PC-3 (cell line): ENCODE data around the gene NUP93. TPM values are rescaled to one million over a fixed set of nuclear protein-coding genes. Genes with fewer than 3 reads are reported as not detected.

Experiments
- ATAC-seq: fragments of 200-7000 bp; cut with Tn5 transposase; 2 replicates; pipeline ENCODE4 v1.9.1; 2020; ENCODE audit warnings: mild to moderate bottlenecking, moderate library complexity
- BruUV-seq: library from RNA; stranded (reverse); fragments of 400-500 nt; replicated peaks from 2 replicates; lab custom pipeline; 2021; lab: Mats Ljungman, UMichigan
- CTCF ChIA-PET: fragments of 300-600 bp; sonication (Branson Sonifier 250); formaldehyde crosslinking; loops from one replicate; lab custom pipeline; 2022; ENCODE audit warnings: antibody characterized with exemption; lab: Charles Lee
- POLR2A ChIA-PET: fragments of 300-600 bp; sonication (Branson Sonifier 250); formaldehyde crosslinking; loops from one replicate; lab custom pipeline; 2022; ENCODE audit warnings: antibody characterized with exemption; ENCODE audit not compliant: unreplicated experiment; lab: Charles Lee
- DNase-seq: peaks from one replicate; pipeline ENCODE4 v3.0.0-alpha.2; 2015
- H2AFZ ChIP-seq: fragments of 300-600 bp; sonication (generic); 2 replicates; pipeline ENCODE4 v1.6.0; 2016; ENCODE audit warnings: antibody characterized with exemption, low read length
- H3F3A ChIP-seq: fragments of 300-600 bp; sonication (generic); one replicate; pipeline ENCODE4 v1.6.0; 2017; ENCODE audit warnings: antibody characterized with exemption, low read length, control low read depth, mild to moderate bottlenecking; ENCODE audit not compliant: unreplicated experiment
- H3K27ac ChIP-seq: fragments of 300-600 bp; sonication (generic); 2 replicates; pipeline ENCODE4 v1.5.1; 2016; ENCODE audit warnings: mild to moderate bottlenecking, low read length
- H3K27me3 ChIP-seq: fragments of 300-600 bp; sonication (generic); 2 replicates; pipeline ENCODE4 v1.6.1; 2016; ENCODE audit warnings: low read length, mixed read lengths
- H3K36me3 ChIP-seq: fragments of 300-600 bp; sonication (generic); 2 replicates; pipeline ENCODE4 v1.6.1; 2016; ENCODE audit warnings: low read depth, mixed run types, low read length, mixed read lengths
- H3K4me1 ChIP-seq: fragments of 300-600 bp; sonication (generic); 2 replicates; pipeline ENCODE4 v1.5.1; 2016; ENCODE audit warnings: low read length; ENCODE audit not compliant: insufficient read depth
- H3K4me2 ChIP-seq: fragments of 300-600 bp; sonication (generic); 2 replicates; pipeline ENCODE4 v1.6.0; 2016; ENCODE audit warnings: low read length
- H3K4me3 ChIP-seq: fragments of 300-600 bp; sonication (generic); 2 replicates; pipeline ENCODE4 v1.5.1; 2016; ENCODE audit warnings: mild to moderate bottlenecking, low read length, mixed read lengths
- H3K79me2 ChIP-seq: fragments of 300-600 bp; sonication (generic); 2 replicates; pipeline ENCODE4 v1.6.1; 2017; ENCODE audit warnings: low read length, mixed read lengths
- H3K9ac ChIP-seq: fragments of 300-600 bp; sonication (generic); 2 replicates; pipeline ENCODE4 v1.6.0; 2016; ENCODE audit warnings: mild to moderate bottlenecking, low read length
- H3K9me2 ChIP-seq: fragments of 300-600 bp; sonication (generic); replicated peaks from 2 replicates; pipeline ENCODE4 v1.6.1; 2016; ENCODE audit warnings: mixed run types, low read length, mixed read lengths
- H3K9me3 ChIP-seq: fragments of 300-600 bp; sonication (generic); 2 replicates; pipeline ENCODE4 v1.6.1; 2016; ENCODE audit warnings: low read length, mixed read lengths
- H4K20me1 ChIP-seq: fragments of 300-600 bp; sonication (generic); 2 replicates; pipeline ENCODE4 v1.6.1; 2016; ENCODE audit warnings: low read length, mixed read lengths
- EZH2 ChIP-seq: fragments of 300-600 bp; sonication (generic); IDR thresholded peaks from one replicate; pipeline ENCODE4 v1.6.1; 2017; ENCODE audit warnings: antibody characterized with exemption, mild to moderate bottlenecking, low read length; ENCODE audit not compliant: unreplicated experiment
- EZH2phosphoT487 ChIP-seq: fragments of 300-600 bp; sonication (generic); IDR thresholded peaks from 2 replicates; pipeline ENCODE4 v1.6.1; 2018; ENCODE audit warnings: mild to moderate bottlenecking, antibody characterized with exemption, low read length, borderline replicate concordance
- intact Hi-C: fragments of 100-400 bp; cut with micrococcal nuclease; formaldehyde crosslinking; loops from 2 replicates; pipeline ENCODE4 v1.9.0; 2023
- total RNA-seq: library from RNA; depleted of rRNA; stranded (reverse); fragments of >200 nt; gene quantifications from 2 replicates; pipeline ENCODE4 v1.2.3, GENCODE V29; 2014
- TF ChIP-seq, protein P1 (sequence below): fragments of 300-600 bp; sonication (generic); conservative IDR thresholded peaks from 2 replicates; pipeline ENCODE4 v1.5.1; 2017; ENCODE audit warnings: antibody characterized with exemption, low read depth, mild to moderate bottlenecking, low read length

Gene NUP93
- total RNA-seq, 1 experiment from 2014 or later, result 98.6 TPM

DNA sequence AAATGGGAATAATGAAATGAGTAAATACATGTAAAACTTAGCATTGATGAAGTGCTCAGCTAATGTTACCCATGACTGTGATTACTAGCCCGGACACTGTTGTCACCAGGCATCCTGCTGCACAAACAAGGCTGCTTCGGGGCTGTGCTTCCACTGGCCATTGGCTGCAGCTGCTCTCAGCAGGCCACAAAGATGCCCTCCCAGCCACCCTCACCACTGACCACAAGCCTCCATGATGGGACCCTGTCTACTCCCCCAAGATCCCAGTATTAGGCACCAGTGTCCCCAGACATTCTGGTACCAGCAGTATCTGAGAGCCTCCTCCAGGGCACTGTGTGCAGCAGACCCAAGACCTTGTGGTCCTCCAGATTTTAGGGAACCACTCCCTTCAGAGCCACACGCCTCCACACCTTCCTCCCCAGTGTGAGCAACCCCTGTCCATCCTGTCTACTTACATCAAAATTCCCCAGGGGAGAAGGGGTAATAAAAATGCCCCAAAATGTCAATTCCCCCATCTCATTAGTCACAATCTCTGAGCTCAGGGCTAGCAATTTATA is 19.7 kb upstream of the NUP93 start:
- TF ChIP-seq, protein P1, sequence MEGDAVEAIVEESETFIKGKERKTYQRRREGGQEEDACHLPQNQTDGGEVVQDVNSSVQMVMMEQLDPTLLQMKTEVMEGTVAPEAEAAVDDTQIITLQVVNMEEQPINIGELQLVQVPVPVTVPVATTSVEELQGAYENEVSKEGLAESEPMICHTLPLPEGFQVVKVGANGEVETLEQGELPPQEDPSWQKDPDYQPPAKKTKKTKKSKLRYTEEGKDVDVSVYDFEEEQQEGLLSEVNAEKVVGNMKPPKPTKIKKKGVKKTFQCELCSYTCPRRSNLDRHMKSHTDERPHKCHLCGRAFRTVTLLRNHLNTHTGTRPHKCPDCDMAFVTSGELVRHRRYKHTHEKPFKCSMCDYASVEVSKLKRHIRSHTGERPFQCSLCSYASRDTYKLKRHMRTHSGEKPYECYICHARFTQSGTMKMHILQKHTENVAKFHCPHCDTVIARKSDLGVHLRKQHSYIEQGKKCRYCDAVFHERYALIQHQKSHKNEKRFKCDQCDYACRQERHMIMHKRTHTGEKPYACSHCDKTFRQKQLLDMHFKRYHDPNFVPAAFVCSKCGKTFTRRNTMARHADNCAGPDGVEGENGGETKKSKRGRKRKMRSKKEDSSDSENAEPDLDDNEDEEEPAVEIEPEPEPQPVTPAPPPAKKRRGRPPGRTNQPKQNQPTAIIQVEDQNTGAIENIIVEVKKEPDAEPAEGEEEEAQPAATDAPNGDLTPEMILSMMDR, result no peak
- no peak for TF ChIP-seq EZH2
- TF ChIP-seq EZH2phosphoT487, result no peak
- no peaks in the 10 kb centered on the region for H3K9me2 ChIP-seq
- H3K27me3 ChIP-seq, result no peaks in the 10 kb centered on the region
- no peak overlapping the region for H3K4me3 ChIP-seq
- no peak overlapping the region for H3K9ac ChIP-seq
- BruUV-seq, result no TSS peak
- no peak for ATAC-seq
- no peaks in the 10 kb centered on the region for H3F3A ChIP-seq
- CTCF ChIA-PET, result no interaction called here
- no peaks in the 10 kb centered on the region for H3K36me3 ChIP-seq
- H3K4me1 ChIP-seq, result no peaks in the 10 kb centered on the region
- no peak for DNase-seq
- POLR2A ChIA-PET, result no interaction called here
- no peaks in the 10 kb centered on the region for H3K9me3 ChIP-seq
- no peak overlapping the region for H2AFZ ChIP-seq
- intact Hi-C loops, result no loop called here
- no peaks in the 10 kb centered on the region for H3K79me2 ChIP-seq
- H3K27ac ChIP-seq, result no peak overlapping the region
- no peaks in the 10 kb centered on the region for H4K20me1 ChIP-seq
- H3K4me2 ChIP-seq, result no peak overlapping the region

DNA sequence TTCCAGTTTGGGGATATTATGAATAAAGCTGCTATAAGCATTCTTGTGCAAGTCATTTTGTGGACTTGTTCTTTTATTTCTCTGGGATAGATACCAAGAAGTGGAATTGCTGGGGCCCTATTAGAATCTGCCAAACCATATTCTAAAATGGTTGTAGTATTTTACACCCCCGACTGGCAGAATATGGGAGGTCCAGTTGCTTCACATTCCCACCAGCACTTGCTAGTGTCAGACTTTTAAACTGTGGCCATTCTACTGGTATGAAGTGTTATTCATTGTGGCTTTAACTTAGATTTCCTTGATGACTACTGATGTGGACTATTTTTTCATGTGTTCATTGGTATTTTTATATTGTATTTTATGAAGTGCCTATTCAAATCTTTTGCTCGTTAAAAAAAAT is 18.1 kb upstream of the NUP93 start:
- intact Hi-C loops, result no loop called here
- no peaks in the 10 kb centered on the region for H3F3A ChIP-seq
- H3K9me2 ChIP-seq, result no peaks in the 10 kb centered on the region
- H3K36me3 ChIP-seq, result no peaks in the 10 kb centered on the region
- H3K4me2 ChIP-seq, result no peak overlapping the region
- H3K9ac ChIP-seq, result no peak overlapping the region
- no peaks in the 10 kb centered on the region for H4K20me1 ChIP-seq
- no peaks in the 10 kb centered on the region for H3K4me1 ChIP-seq
- no peak overlapping the region for H3K4me3 ChIP-seq
- BruUV-seq, result no TSS peak
- H3K79me2 ChIP-seq, result no peaks in the 10 kb centered on the region
- H3K27ac ChIP-seq, result no peak overlapping the region
- TF ChIP-seq EZH2, result no peak
- H3K27me3 ChIP-seq, result no peaks in the 10 kb centered on the region
- H2AFZ ChIP-seq, result no peak overlapping the region
- ChIA-PET CTCF (interaction anchor here (0.6 kb wide), 1 partner anchor 90 kb away, joined by 4 read pairs; no protein-coding TSS in a partner anchor), POLR2A (no interaction called here)
- ATAC-seq (no peak), DNase-seq (no peak)
- no peaks in the 10 kb centered on the region for H3K9me3 ChIP-seq

DNA sequence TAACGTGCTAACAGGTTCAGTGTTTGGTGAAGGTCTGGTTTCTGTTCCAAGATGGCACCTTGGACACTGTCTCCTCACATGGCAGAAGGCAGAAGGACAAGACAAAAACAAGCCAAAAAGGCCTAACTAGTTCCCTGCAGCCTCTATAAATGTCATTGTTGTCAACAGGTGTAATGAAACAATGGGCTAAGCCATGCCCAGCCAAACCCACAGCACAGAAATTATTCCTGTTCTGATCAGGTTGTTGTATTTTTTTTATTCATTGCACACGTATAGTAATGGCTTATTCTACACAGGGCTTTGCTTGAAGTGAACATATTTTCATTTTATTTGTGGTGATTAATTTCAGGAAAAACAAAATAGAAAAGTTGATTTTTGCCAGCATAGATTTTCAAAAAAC is 16.1 kb upstream of the NUP93 start:
- intact Hi-C loops, result no loop called here
- CTCF ChIA-PET, result no interaction called here
- H3K36me3 ChIP-seq, result no peaks in the 10 kb centered on the region
- ATAC-seq (no peak), DNase-seq (no peak)
- no peaks in the 10 kb centered on the region for H3K9me2 ChIP-seq
- TF ChIP-seq, protein P1, result no peak
- TF ChIP-seq EZH2 (no peak), EZH2phosphoT487 (no peak)
- no peaks in the 10 kb centered on the region for H3K9me3 ChIP-seq
- H3K9ac ChIP-seq, result no peak overlapping the region
- no peaks in the 10 kb centered on the region for H3K79me2 ChIP-seq
- no peak overlapping the region for H2AFZ ChIP-seq
- H4K20me1 ChIP-seq, result no peaks in the 10 kb centered on the region
- no peaks in the 10 kb centered on the region for H3K4me1 ChIP-seq
- POLR2A ChIA-PET, result no interaction called here
- H3K27ac ChIP-seq, result no peak overlapping the region
- no peaks in the 10 kb centered on the region for H3K27me3 ChIP-seq
- no TSS peak for BruUV-seq
- no peak overlapping the region for H3K4me2 ChIP-seq
- H3K4me3 ChIP-seq, result no peak overlapping the region
- no peaks in the 10 kb centered on the region for H3F3A ChIP-seq
